Endodermal cell (in vitro differentiated cells): ENCODE measurements around the gene NID1. TPM values are rescaled to one million over a fixed set of nuclear protein-coding genes. Genes with fewer than 3 reads are reported as not detected.

Experiments
- DNase-seq: peaks from one replicate; pipeline ENCODE4 v3.0.0-alpha.2; 2017
- H3K27ac ChIP-seq: 2 replicates; pipeline ENCODE4 v1.5.1; 2013; ENCODE audit warnings: mild to moderate bottlenecking, low read depth, low read length, moderate library complexity
- H3K27me3 ChIP-seq: 2 replicates; pipeline ENCODE4 v1.6.1; 2013; ENCODE audit warnings: mild to moderate bottlenecking, low read length, moderate library complexity; ENCODE audit not compliant: insufficient read depth, control insufficient read depth, poor library complexity, severe bottlenecking
- H3K36me3 ChIP-seq: 2 replicates; pipeline ENCODE4 v1.7.0; 2013; ENCODE audit warnings: mild to moderate bottlenecking, low read length, moderate library complexity; ENCODE audit not compliant: control insufficient read depth, insufficient read depth
- H3K4me1 ChIP-seq: one replicate; pipeline ENCODE4 v1.7.0; 2013; ENCODE audit warnings: low read length; ENCODE audit not compliant: control insufficient read depth, insufficient read depth
- H3K4me3 ChIP-seq: 2 replicates; pipeline ENCODE4 v1.5.1; 2013; ENCODE audit warnings: mild to moderate bottlenecking, low read length, moderate library complexity
- H3K9ac ChIP-seq: 2 replicates; pipeline ENCODE4 v1.6.1; 2013; ENCODE audit warnings: mild to moderate bottlenecking, low read length, moderate library complexity; ENCODE audit not compliant: poor library complexity, severe bottlenecking; ENCODE audit errors: extremely low read depth
- H3K9me3 ChIP-seq: 2 replicates; pipeline ENCODE4 v1.6.1; 2013; ENCODE audit warnings: mild to moderate bottlenecking, low read length, moderate library complexity; ENCODE audit not compliant: control insufficient read depth
- H3K27ac Mint-ChIP-seq: 2 replicates; pipeline ENCODE4 v1.8.0; 2020; ENCODE audit warnings: mixed read lengths
- H3K27me3 Mint-ChIP-seq: 2 replicates; pipeline ENCODE4 v1.8.0; 2021; ENCODE audit warnings: mild to moderate bottlenecking, mixed read lengths; ENCODE audit not compliant: insufficient read depth
- H3K36me3 Mint-ChIP-seq: 2 replicates; pipeline ENCODE4 v1.8.0; 2020; ENCODE audit warnings: low read depth, mixed read lengths
- H3K4me1 Mint-ChIP-seq: 2 replicates; pipeline ENCODE4 v1.8.0; 2020; ENCODE audit warnings: mixed read lengths
- H3K4me3 Mint-ChIP-seq: 2 replicates; pipeline ENCODE4 v1.8.0; 2020; ENCODE audit warnings: mild to moderate bottlenecking, moderate library complexity, mixed read lengths
- H3K9me3 Mint-ChIP-seq: 2 replicates; pipeline ENCODE4 v1.8.0; 2020; ENCODE audit warnings: mild to moderate bottlenecking, mixed read lengths
- CTCF ChIP-seq: fragments of 200-600 bp; sonication (generic); conservative IDR thresholded peaks from 2 replicates; pipeline ENCODE4 v1.5.0; 2021; ENCODE audit warnings: antibody characterized with exemption, mild to moderate bottlenecking
- WGBS, 2 experiments: methylation state at CpG; one replicate each; pipeline versions ENCODE4 v1.1.5 to v1.1.7; 2013; ENCODE audit warnings: missing lambda C conversion rate in 2 of 2, mixed read lengths in 1 of 2; ENCODE audit not compliant: insufficient coverage in 1 of 2, insufficient read length in 1 of 2; 5-methylcytosine and 5-hydroxymethylcytosine counted together
- total RNA-seq, 2 donors: library from RNA; stranded (reverse); fragmentation: NEBNext Ultra II Directional in 1 of 2; extraction: Animal tissue kit (Norgen Biotek cat#: 25700) in 1 of 2; gene quantifications; 2 replicates in 1 of 2; 3 replicates in 1 of 2; pipeline ENCODE4 v1.2.1, GENCODE V29; 2021

NID1 gene
- total RNA-seq, 2 donors from 2014 or later, result 12.7 to 18.3 TPM

- H3K27ac ChIP-seq, result no peak overlapping the region
- no peaks in the 10 kb centered on the region for H3K9me3 Mint-ChIP-seq
- no peak for DNase-seq
- 94 to 96% methylated on average over 3 to 4 of the region's 4 CpGs for WGBS, 2 experiments
- H3K36me3 ChIP-seq, result no peaks in the 10 kb centered on the region
- no peaks in the 10 kb centered on the region for H3K36me3 Mint-ChIP-seq
- peaks cover 2% of the 10 kb centered on the region for H3K27me3 Mint-ChIP-seq
- no peak overlapping the region for H3K9ac ChIP-seq
- no peak for TF ChIP-seq CTCF
- H3K27me3 ChIP-seq, result no peaks in the 10 kb centered on the region
- no peak overlapping the region for H3K4me3 ChIP-seq
- no peak overlapping the region for H3K4me3 Mint-ChIP-seq
- H3K4me1 Mint-ChIP-seq, result peaks cover 16% of the 10 kb centered on the region
- no peaks in the 10 kb centered on the region for H3K9me3 ChIP-seq
- no peaks in the 10 kb centered on the region for H3K4me1 ChIP-seq
- H3K27ac Mint-ChIP-seq, result no peak overlapping the region
Observed at GRCh38 chr1:235948774-235949427, 116.0 kb downstream of the NID1 start.

GRCh38 chr1:235947989-235948388 is 116.9 kb downstream of the NID1 start:
- TF ChIP-seq CTCF, result no peak

GRCh38 chr1:235946571-235946981 is 118.3 kb downstream of the NID1 start:
- H3K27ac ChIP-seq, result no peak overlapping the region
- no peaks in the 10 kb centered on the region for H3K36me3 ChIP-seq
- Mint-ChIP-seq H3K36me3 (no peaks in the 10 kb centered on the region), H3K27ac (no peak overlapping the region), H3K4me3 (no peak overlapping the region), H3K9me3 (no peaks in the 10 kb centered on the region), H3K4me1 (peaks cover 23% of the 10 kb centered on the region), H3K27me3 (peaks cover 2% of the 10 kb centered on the region)
- H3K27me3 ChIP-seq, result no peaks in the 10 kb centered on the region
- peaks cover 3% of the 10 kb centered on the region for H3K4me1 ChIP-seq
- no peaks in the 10 kb centered on the region for H3K9me3 ChIP-seq
- WGBS, 2 experiments, result 90 to 94% methylated on average over 5 of the region's 5 CpGs
- no peak for TF ChIP-seq CTCF
- no peak for DNase-seq
- H3K9ac ChIP-seq, result no peak overlapping the region
- H3K4me3 ChIP-seq, result no peak overlapping the region

More at GRCh38 chr1:235947989-235948388, 116.9 kb downstream of the NID1 start:
- no peak overlapping the region for H3K9ac ChIP-seq
- H3K36me3 Mint-ChIP-seq, result no peaks in the 10 kb centered on the region
- H3K4me1 Mint-ChIP-seq, result peaks cover 15% of the 10 kb centered on the region
- H3K27ac ChIP-seq, result no peak overlapping the region
- peaks cover 2% of the 10 kb centered on the region for H3K27me3 Mint-ChIP-seq
- 93 to 94% methylated on average over 5 to 7 of the region's 7 CpGs for WGBS, 2 experiments
- DNase-seq, result no peak
- no peak overlapping the region for H3K4me3 Mint-ChIP-seq
- H3K9me3 Mint-ChIP-seq, result no peaks in the 10 kb centered on the region
- no peaks in the 10 kb centered on the region for H3K27me3 ChIP-seq
- no peaks in the 10 kb centered on the region for H3K9me3 ChIP-seq
- H3K4me1 ChIP-seq, result no peaks in the 10 kb centered on the region
- no peak overlapping the region for H3K27ac Mint-ChIP-seq
- no peak overlapping the region for H3K4me3 ChIP-seq
- H3K36me3 ChIP-seq, result no peaks in the 10 kb centered on the region
